CD14-positive monocyte (primary cell): ENCODE data around the gene DLX4. TPM values are rescaled to one million over a fixed set of nuclear protein-coding genes. Genes with fewer than 3 reads are reported as not detected.

Source experiments
- DNase-seq, 3 donors: peaks; one replicate each; pipeline ENCODE4 v3.0.0-alpha.2; 2011 to 2022
- H2AFZ ChIP-seq: 2 replicates; pipeline ENCODE4 v1.6.0; 2012; ENCODE audit warnings: mild to moderate bottlenecking, low read depth, low read length, inconsistent platforms; ENCODE audit not compliant: insufficient read depth, poor library complexity, severe bottlenecking
- H3K27ac ChIP-seq, 2 donors: 1 replicate in 1 of 2; 2 replicates in 1 of 2; pipeline ENCODE4 v1.5.1; 2012 to 2013; ENCODE audit warnings: low read length in 2 of 2, control low read depth in 1 of 2, inconsistent platforms in 1 of 2, low read depth in 1 of 2, mild to moderate bottlenecking in 1 of 2
- H3K27me3 ChIP-seq, 2 donors: one replicate each; pipeline versions ENCODE4 v1.6.0 to v1.6.1; 2011 to 2013; ENCODE audit warnings: low read length in 2 of 2; ENCODE audit not compliant: control insufficient read depth in 2 of 2, insufficient read depth in 2 of 2
- H3K36me3 ChIP-seq, 2 donors: replicated peaks in 1 of 2; 1 replicate in 1 of 2; 2 replicates in 1 of 2; pipeline versions ENCODE4 v1.5.1 to v1.6.1; 2012 to 2013; ENCODE audit warnings: low read length in 2 of 2, control low read depth in 1 of 2, inconsistent platforms in 1 of 2, mild to moderate bottlenecking in 1 of 2; ENCODE audit not compliant: insufficient read depth in 2 of 2, control insufficient read depth in 1 of 2
- H3K4me1 ChIP-seq, 2 donors: 1 replicate in 1 of 2; 2 replicates in 1 of 2; pipeline versions ENCODE4 v1.5.1 to v1.6.1; 2012 to 2013; ENCODE audit warnings: low read length in 2 of 2, control low read depth in 1 of 2, inconsistent platforms in 1 of 2, mild to moderate bottlenecking in 1 of 2, moderate library complexity in 1 of 2; ENCODE audit not compliant: insufficient read depth in 2 of 2, control insufficient read depth in 1 of 2
- H3K4me2 ChIP-seq: replicated peaks from 2 replicates; pipeline ENCODE3; 2012; ENCODE audit warnings: low read length, moderate library complexity, mild to moderate bottlenecking; ENCODE audit not compliant: poor library complexity, severe bottlenecking; ENCODE audit errors: extremely low read depth
- H3K4me3 ChIP-seq, 3 experiments: fragments of 200-600 bp in 1 of 3; sonication (generic) in 1 of 3; replicated peaks in 1 of 3; 1 replicate in 2 of 3; 2 replicates in 1 of 3; pipeline ENCODE4 v1.5.1; 2011 to 2013; ENCODE audit warnings: low read length in 3 of 3, mild to moderate bottlenecking in 3 of 3, control low read depth in 2 of 3, low read depth in 2 of 3, inconsistent platforms in 1 of 3, moderate library complexity in 1 of 3
- H3K79me2 ChIP-seq: 2 replicates; pipeline ENCODE4 v1.6.0; 2012; ENCODE audit warnings: mild to moderate bottlenecking, control low read depth, inconsistent platforms, low read length, moderate library complexity; ENCODE audit not compliant: insufficient read depth
- H3K9ac ChIP-seq: 2 replicates; pipeline ENCODE4 v1.6.0; 2017; ENCODE audit warnings: low read length, mild to moderate bottlenecking; ENCODE audit not compliant: insufficient read depth, poor library complexity, severe bottlenecking
- H3K9me3 ChIP-seq, 2 donors: replicated peaks in 1 of 2; 1 replicate in 1 of 2; 2 replicates in 1 of 2; pipeline versions ENCODE4 v1.5.1 to v1.6.1; 2012 to 2013; ENCODE audit warnings: low read length in 2 of 2, control low read depth in 1 of 2; ENCODE audit not compliant: control insufficient read depth in 1 of 2, insufficient read depth in 1 of 2
- H4K20me1 ChIP-seq: 2 replicates; pipeline ENCODE4 v1.6.0; 2012; ENCODE audit warnings: mild to moderate bottlenecking, low read length, control low read depth, moderate library complexity; ENCODE audit not compliant: insufficient read depth
- H3K27ac Mint-ChIP-seq, 7 donors: one replicate each; pipeline ENCODE4 v1.8.0; 2020; ENCODE audit warnings: mild to moderate bottlenecking in 7 of 7, mixed read lengths in 7 of 7, moderate library complexity in 6 of 7, inconsistent platforms in 2 of 7
- H3K27me3 Mint-ChIP-seq, 3 donors: one replicate each; pipeline ENCODE4 v1.8.0; 2021 to 2022; ENCODE audit warnings: low read depth in 3 of 3, mild to moderate bottlenecking in 3 of 3, mixed read lengths in 3 of 3, moderate library complexity in 3 of 3, inconsistent platforms in 1 of 3
- H3K36me3 Mint-ChIP-seq, 2 donors: one replicate each; pipeline ENCODE4 v1.8.0; 2020; ENCODE audit warnings: mixed read lengths in 2 of 2, inconsistent platforms in 1 of 2, mild to moderate bottlenecking in 1 of 2
- H3K4me1 Mint-ChIP-seq: one replicate; pipeline ENCODE4 v1.8.0; 2020; ENCODE audit warnings: mild to moderate bottlenecking, mixed read lengths
- H3K4me3 Mint-ChIP-seq, 2 donors: one replicate each; pipeline ENCODE4 v1.8.0; 2020; ENCODE audit warnings: mild to moderate bottlenecking in 2 of 2, mixed read lengths in 2 of 2, moderate library complexity in 1 of 2
- H3K9me3 Mint-ChIP-seq, 7 donors: one replicate each; pipeline ENCODE4 v1.8.0; 2020 to 2022; ENCODE audit warnings: mixed read lengths in 7 of 7, mild to moderate bottlenecking in 6 of 7, moderate library complexity in 6 of 7, inconsistent platforms in 2 of 7
- WGBS: methylation state at CpG from one replicate; pipeline ENCODE4 v1.1.5; 2013; ENCODE audit warnings: missing lambda C conversion rate; ENCODE audit not compliant: insufficient coverage; 5-methylcytosine and 5-hydroxymethylcytosine counted together
- intact Hi-C, 2 donors: fragments of 100-400 bp; cut with micrococcal nuclease; formaldehyde crosslinking; loops; one replicate each; pipeline versions ENCODE4 v1.15.0 to v1.15.1; 2023
- polyA plus RNA-seq, 3 donors: library from polyadenylated mRNA; depleted of rRNA in 1 of 3; unstranded in 2 of 3; stranded (reverse) in 1 of 3; fragments of 300-500 nt in 2 of 3; fragments of >200 nt in 1 of 3; fragmentation: Illumina TruSeq in 2 of 3; gene quantifications; 1 replicate in 2 of 3; 2 replicates in 1 of 3; pipeline ENCODE4 v1.2.3, GENCODE V29; 2012 to 2021
- TF ChIP-seq, protein P1 (sequence below): fragments of 200-600 bp; IDR thresholded peaks from one replicate; pipeline ENCODE4 v1.8.0; 2022; ENCODE audit warnings: antibody characterized with exemption, mild to moderate bottlenecking

Gene DLX4
- polyA plus RNA-seq, 3 donors = 0.20 to 3.5 TPM; not detected in 1

DNA sequence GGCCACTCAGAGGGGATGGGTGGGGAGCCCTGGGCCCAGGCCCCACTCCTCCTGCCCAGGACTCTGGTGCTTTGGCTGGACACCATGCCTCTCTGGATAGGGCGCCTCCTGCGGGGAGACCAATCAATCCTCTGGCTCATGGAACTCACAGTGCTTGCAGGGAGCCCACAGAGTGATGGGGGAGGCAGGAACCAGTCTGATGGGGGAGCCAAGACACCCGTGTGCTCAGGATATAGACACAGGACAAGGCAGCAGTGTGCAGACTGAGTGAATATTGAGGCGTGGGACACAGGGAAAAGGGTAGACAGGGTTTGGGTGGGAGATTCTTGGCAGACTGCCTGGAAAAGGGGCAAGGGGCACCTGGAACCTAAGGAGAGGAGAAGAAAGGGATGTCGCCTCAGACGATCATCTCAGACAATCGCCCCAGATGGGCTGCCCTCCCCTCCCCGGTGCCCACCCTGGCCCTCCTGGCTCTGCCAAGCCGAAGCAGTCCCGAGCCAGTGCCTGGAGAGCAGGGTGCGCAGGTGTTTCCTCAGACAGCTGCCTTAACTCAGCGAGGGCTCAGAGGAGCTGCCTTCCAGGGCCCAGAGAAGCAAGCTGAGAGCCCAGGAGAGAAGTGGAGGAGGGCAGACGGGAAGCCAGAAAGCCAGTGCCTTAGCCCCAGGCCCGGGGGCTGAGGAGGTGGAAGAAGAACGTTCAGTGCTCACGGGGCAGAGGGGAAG lies 37.4 kb upstream of the DLX4 start:
- Mint-ChIP-seq H3K4me3 (peak overlapping the region in 1 of 2 donors; percentile 15), H3K36me3 (no peaks in the 10 kb centered on the region), H3K27me3 (peaks cover 29 to 68% (median 65%) of the 10 kb centered on the region in 3 donors), H3K4me1 (peaks cover 5% of the 10 kb centered on the region), H3K9me3 (no peaks in the 10 kb centered on the region), H3K27ac (no peak overlapping the region)
- H3K27me3 ChIP-seq = peaks cover 0 to 18% of the 10 kb centered on the region in 2 donors
- no peaks in the 10 kb centered on the region for H3K79me2 ChIP-seq
- H2AFZ ChIP-seq = no peak overlapping the region
- no peaks in the 10 kb centered on the region for H3K9me3 ChIP-seq
- no peaks in the 10 kb centered on the region for H3K36me3 ChIP-seq
- H3K4me1 ChIP-seq = no peaks in the 10 kb centered on the region
- no peak overlapping the region for H3K4me2 ChIP-seq
- no peaks in the 10 kb centered on the region for H4K20me1 ChIP-seq
- WGBS = 31% methylated on average over 14 of the region's 16 CpGs
- no peak overlapping the region for H3K9ac ChIP-seq
- TF ChIP-seq, protein P1, sequence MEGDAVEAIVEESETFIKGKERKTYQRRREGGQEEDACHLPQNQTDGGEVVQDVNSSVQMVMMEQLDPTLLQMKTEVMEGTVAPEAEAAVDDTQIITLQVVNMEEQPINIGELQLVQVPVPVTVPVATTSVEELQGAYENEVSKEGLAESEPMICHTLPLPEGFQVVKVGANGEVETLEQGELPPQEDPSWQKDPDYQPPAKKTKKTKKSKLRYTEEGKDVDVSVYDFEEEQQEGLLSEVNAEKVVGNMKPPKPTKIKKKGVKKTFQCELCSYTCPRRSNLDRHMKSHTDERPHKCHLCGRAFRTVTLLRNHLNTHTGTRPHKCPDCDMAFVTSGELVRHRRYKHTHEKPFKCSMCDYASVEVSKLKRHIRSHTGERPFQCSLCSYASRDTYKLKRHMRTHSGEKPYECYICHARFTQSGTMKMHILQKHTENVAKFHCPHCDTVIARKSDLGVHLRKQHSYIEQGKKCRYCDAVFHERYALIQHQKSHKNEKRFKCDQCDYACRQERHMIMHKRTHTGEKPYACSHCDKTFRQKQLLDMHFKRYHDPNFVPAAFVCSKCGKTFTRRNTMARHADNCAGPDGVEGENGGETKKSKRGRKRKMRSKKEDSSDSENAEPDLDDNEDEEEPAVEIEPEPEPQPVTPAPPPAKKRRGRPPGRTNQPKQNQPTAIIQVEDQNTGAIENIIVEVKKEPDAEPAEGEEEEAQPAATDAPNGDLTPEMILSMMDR = no peak
- intact Hi-C loops = no loop called here
- DNase-seq = no peak
- no peak overlapping the region for H3K27ac ChIP-seq
- no peak overlapping the region for H3K4me3 ChIP-seq

DNA sequence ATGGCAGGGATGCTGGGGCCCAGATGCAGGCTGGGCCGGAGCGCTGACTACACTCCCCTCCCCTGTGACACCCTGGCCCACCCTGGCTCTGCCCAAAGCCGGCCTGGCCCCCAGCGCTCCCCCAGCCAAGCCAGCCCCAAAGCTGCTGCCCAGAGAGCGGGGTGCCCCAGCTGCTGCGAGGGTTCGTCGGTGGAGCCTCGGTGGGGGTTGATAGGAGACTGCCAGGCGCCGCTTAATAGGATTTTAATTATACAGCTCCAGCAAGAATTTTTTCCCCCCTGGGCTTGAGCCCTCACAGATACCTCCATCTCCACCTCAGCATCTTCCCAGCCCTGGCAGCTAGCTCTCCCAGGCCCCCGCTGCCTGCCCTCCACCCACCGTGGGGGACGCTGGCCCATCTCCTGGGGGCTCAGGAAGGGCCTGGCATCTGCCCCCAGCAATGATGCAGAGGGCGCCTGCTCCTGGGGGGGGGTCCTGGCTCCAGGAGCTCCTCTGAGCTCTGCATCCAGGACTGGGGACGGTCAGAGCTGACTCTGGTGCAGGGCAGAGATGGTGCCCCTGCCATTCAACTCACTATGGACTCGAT lies 36.8 kb upstream of the DLX4 start:
- TF ChIP-seq, protein P1 = no peak
- H3K27me3 ChIP-seq = peaks cover 0 to 18% of the 10 kb centered on the region in 2 donors

More for the DNA sequence above, 36.8 kb upstream of the DLX4 start:
- 89% methylated on average over 10 of the region's 17 CpGs for WGBS
- Histone ChIP-seq H3K4me2 (no peak overlapping the region), H4K20me1 (no peaks in the 10 kb centered on the region), H3K27ac (no peak overlapping the region), H3K9ac (no peak overlapping the region), H3K36me3 (no peaks in the 10 kb centered on the region), H2AFZ (no peak overlapping the region), H3K79me2 (no peaks in the 10 kb centered on the region), H3K4me1 (no peaks in the 10 kb centered on the region), H3K4me3 (no peak overlapping the region), H3K9me3 (no peaks in the 10 kb centered on the region)
- Mint-ChIP-seq H3K27me3 (peaks cover 30 to 69% (median 64%) of the 10 kb centered on the region in 3 donors), H3K4me1 (peaks cover 5% of the 10 kb centered on the region), H3K9me3 (no peaks in the 10 kb centered on the region), H3K4me3 (no peak overlapping the region), H3K27ac (no peak overlapping the region), H3K36me3 (no peaks in the 10 kb centered on the region)
- no peak for DNase-seq
- intact Hi-C loops = no loop called here
